Fibroblast of skin of back (primary cell): Measurements from ENCODE around the gene SHROOM2.
A peak's percentile ranks its signal among the peaks of the same experiment; 100 is the strongest.
"Not testable (repeated sequence)": the region's sequence is repeated elsewhere in the genome, so short reads cannot be mapped to it uniquely, and the experiment has no call there.

Source experiments
- DNase-seq: peaks from one replicate; pipeline ENCODE4 v3.0.0-alpha.2; 2013

The SHROOM2 gene

GRCh38 chrX:9786798-9787635 lies 788 bp downstream of the SHROOM2 start:
- no peak for DNase-seq

DNA sequence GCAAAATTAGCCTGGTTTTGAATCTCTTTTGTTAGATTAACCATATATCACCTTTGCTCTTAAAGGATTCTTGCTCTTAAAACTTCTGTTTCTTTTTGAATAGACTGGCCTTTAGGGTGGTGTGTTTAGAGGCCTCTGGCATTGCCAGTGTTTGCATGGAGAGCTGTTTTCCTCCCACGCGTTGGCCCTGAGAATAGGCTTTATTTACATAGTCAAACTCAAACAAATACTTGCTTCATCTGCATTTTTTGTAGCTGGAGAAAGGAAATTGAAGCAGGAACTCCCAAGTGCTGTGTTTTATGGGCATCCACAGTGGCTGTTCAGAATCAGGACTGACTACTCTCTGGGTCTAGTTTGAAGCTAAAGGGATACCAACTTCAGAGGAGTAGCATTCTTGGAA lies 2.7 kb downstream of the SHROOM2 start:
- DNase-seq: no peak

DNA sequence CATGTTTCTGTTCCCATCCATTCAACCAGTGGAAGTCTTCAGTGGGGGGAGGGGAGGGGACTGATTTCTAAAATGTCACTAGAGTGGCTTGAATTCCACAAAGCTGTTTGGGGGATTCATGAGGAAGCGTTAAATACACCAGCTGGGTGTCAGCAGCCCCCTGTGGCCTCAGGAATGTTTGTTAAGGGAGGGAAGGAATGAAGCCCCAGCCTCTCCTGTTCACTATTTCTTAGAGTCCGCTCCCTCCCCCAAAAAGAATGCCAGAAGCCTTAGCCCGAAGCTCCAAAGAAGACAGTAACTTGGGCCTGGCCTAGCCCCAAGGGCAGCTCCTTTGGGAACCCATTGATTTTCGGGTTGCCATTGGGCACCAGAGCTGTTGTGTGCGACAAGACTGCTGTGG lies 3.3 kb downstream of the SHROOM2 start:
- DNase-seq: no peak

GRCh38 chrX:9790866-9791265 lies 4.6 kb downstream of the SHROOM2 start:
- DNase-seq: no peak

DNA sequence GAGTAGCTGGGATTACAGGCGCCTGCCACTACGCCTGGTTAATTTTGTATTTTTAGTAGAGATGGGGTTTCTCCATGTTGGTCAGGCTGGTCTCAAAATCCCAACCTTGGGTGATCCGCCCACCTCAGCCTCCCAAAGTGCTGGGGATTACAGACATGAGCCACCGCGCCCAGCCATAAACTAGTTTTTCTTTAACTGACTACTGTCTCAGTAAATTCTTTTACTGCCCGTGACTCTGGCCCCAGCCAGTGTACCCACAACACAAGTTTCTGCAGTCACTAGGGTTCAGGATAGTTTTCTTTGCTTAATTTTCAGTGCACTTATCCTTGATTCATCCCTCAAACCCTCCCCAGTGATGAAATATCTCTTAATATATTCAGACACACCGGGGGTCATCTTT lies 8.3 kb downstream of the SHROOM2 start:
- no peak for DNase-seq

DNA sequence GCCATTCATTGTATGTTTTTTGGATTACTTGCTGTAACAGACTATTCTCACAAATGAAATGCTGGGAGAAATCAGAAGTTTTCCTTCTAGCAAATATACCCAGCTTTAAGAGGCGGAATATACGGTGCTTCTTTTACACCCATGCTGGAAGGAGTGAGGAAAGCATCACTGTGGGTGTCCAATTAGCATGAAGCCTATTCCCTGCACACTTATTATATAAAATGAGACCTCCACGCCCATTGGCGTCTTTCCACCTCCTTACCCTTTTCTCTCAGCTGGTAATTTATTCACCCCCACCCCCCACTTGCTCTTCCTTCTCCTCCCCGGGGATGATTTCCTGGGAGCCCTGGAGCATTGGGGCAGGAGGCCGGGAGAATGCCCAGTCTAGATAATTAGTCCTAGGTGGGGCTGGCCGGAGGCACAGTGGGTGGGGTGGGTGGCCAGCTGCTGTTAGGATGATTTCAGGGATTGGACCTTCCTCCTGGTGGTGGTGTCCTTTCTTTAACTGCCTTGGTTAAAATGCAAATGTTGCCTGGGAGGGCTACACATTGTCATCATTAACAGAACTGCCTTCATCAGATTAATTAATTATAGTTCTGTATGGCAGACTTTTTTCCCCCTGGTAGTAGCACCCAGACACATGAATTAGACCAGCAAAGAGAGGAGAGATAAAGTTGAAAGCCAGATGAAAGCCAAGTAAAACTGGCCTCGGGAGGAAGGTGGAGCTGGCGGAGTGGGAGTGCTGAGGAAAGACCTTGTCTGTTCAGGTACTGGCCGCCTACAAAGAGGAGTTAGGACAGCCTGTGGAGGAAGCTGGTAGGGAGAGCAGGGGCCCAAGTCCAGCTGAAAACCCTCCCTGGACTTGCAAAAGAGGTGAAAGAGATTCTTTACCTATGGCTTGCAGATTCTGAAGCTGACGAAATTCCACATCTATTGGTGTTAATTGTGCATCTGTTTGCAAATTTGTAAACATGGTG lies 11.4 kb downstream of the SHROOM2 start:
- no peak for DNase-seq

GRCh38 chrX:9802737-9803136 lies 16.5 kb downstream of the SHROOM2 start:
- no peak for DNase-seq

- no peak for DNase-seq
Measured at GRCh38 chrX:9804444-9804843, 18.2 kb downstream of the SHROOM2 start.

GRCh38 chrX:9805956-9806355 lies 19.7 kb downstream of the SHROOM2 start:
- no peak for DNase-seq

DNA sequence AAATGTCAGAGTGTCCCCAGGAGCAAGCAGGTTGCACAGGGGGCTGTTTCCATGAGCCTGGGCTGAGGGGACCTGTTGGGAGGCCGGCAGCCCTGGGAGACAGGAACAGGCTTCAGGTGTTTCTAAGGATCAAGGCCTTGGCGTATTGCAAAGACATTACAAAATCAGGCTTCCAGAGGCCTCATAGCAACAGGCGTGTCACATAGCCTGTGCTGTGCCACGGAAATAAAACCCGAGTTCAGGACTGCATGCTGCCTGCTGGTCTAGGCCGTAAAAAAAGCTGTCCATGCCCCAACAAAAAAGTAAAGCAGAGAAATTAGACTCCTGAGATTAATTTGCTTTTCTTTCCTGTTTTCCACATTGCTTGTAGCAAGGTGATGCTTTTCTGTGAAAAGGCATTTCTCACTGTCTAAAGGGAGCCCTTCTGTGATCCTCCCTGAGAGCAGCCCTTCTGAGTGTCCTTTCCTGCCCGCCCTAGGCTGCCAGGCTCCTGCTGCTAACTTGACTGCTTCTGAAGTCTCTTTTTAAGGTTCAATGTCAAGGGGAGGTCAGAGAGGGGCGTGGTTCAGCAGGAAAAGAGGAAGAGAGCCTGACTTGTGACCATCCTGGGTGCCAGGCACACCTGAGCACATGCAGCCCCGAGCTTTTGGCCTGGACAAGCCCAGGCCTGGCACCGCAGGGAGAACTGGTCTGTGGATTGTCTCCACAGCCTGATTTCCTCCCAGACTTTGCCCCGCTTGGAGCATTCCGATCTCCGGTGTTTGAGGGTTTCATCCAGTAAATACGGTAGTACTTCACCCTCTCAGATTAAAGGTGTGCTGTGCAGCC lies 21.3 kb downstream of the SHROOM2 start:
- DNase-seq: no peak

DNA sequence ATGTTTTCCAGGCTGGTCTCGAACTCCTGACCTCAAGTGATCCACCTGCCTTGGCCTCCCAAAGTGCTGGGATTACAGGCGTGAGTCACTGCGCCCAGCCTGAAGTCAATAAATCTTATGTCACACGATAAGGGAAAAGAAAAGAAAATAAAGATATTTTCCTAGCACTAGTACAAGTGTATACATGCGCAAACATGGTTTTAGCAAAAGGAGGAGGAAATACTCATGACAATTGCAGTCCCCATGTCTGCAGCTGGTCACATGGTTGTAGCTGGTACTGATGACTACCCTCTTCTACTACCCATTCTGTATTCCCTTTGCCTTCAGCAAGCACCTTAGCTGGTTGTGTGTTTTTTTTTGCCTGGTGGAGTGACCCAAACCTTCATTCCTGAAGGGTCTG lies 23.6 kb downstream of the SHROOM2 start:
- not testable (repeated sequence) for DNase-seq

GRCh38 chrX:9811086-9811485 lies 24.9 kb downstream of the SHROOM2 start:
- DNase-seq: not testable (repeated sequence)

- DNase-seq: peak; percentile 40
Measured at GRCh38 chrX:9816084-9816700, 30.0 kb downstream of the SHROOM2 start.

DNA sequence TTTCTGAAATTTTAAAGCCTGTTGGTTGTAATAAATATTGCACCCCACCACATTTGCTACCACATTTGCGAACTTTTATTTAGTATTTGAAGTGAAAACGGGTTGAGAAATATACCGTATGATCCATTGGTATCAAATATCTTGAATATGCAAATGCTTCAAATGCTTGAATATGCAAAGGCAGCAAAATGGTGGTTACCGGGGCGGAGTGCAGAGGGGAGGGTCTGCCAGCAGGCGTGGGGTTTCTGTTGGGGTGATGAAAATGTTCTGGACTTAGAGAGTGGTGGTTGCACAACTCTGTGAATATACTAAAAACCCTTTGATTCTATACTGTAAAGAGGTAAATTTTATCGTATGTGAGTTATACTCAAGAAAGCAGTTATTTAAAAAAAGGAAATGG lies 35.3 kb downstream of the SHROOM2 start:
- DNase-seq: no peak

GRCh38 chrX:9824554-9824953 lies 38.3 kb downstream of the SHROOM2 start:
- no peak for DNase-seq

DNA sequence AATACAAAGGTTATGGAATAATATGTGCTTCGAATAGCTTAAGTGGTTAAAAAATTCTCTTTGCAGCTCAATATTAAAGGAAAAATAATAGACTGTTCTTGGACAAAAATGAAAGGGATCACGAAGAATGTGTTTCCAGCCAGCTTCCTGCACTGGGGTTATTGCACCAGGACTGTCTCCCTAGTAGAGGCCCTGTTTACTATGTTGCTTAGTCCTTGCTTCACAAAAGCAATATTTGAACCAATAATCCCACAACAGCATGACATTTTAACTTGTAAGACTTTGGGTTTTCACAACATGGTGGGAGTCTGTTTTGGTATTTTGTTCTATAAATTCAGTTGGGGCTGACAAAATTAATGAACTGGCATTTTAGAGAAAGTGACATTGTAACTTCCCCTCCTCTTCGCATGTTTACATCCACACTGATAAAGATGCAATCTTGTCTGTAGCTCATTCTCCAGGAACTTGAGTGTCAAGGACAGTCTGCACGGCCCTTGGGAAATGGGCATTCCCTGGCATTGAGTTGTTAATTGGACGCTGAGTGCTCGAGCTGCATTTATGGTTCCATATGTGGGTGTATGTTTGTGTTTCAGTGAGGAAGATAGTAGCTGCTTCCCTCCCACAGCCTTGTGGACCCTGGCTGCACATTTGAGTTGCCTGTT lies 39.0 kb downstream of the SHROOM2 start:
- DNase-seq: no peak

GRCh38 chrX:9825966-9826365 lies 39.7 kb downstream of the SHROOM2 start:
- DNase-seq: no peak

GRCh38 chrX:9829308-9830267 lies 43.4 kb downstream of the SHROOM2 start:
- no peak for DNase-seq

GRCh38 chrX:9832811-9833210 lies 46.6 kb downstream of the SHROOM2 start:
- DNase-seq: no peak

GRCh38 chrX:9835585-9836210 lies 49.5 kb downstream of the SHROOM2 start:
- no peak for DNase-seq
